HG03521 (cell line): ENCODE measurements around the gene RAB13.
A peak's percentile ranks its signal among the peaks of the same experiment; 100 is the strongest.

ENCODE experiments used
- ATAC-seq: cut with Tn5 transposase; IDR thresholded peaks from one replicate; pipeline ENCODE4 v1.9.1; 2021; ENCODE audit warnings: mild to moderate bottlenecking, moderate library complexity; ENCODE audit not compliant: unreplicated experiment

Gene RAB13

DNA sequence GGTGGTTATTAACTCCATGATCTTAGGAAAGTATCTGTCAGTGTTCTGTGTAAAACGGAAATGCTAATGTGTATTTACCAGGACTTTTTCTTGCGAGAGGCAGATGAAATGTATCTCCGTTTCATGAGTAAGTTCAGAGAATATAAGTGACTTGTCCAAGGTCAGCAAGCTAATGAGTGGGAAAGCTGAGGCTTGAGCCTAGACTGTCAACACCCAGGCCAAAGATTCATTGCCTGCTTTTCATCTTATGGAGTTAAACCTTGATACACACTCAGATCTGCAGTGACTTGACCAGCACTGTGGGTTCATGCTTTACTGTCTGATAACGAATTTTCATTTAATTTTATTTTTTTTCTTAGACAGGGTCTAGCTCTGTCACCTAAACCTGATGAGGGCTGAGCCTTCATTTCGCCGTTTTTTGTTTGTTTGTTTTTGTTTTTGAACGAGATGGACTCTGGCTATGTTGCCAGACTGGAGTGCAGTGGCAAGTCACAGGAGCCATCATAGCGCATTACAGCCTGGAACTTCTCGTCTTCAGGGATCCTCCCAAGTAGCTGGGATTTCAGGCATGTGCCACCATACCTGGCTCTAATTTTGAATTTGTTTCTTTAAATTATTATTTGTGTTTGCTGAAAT, 7.7 kb downstream of the RAB13 start:
- no peak for ATAC-seq

GRCh38 chr1:153977250-153978240, 8.6 kb downstream of the RAB13 start, which contains the start of gene JTB:
TSS of gene JTB (minus strand) at chr1:153977674. CDS start at chr1:153977252, 422 bp downstream.
- peak; percentile 82 for ATAC-seq

- ATAC-seq, result no peak
These were observed 9.3 kb downstream of the RAB13 start for GRCh38 chr1:153976819-153977249.

- no peak for ATAC-seq
These were observed 12.6 kb downstream of the RAB13 start for GRCh38 chr1:153973525-153973924.

- ATAC-seq, result no peak
These were observed 13.1 kb downstream of the RAB13 start for GRCh38 chr1:153973071-153973470.

GRCh38 chr1:153970346-153970745, 15.8 kb downstream of the RAB13 start:
- ATAC-seq, result no peak

DNA sequence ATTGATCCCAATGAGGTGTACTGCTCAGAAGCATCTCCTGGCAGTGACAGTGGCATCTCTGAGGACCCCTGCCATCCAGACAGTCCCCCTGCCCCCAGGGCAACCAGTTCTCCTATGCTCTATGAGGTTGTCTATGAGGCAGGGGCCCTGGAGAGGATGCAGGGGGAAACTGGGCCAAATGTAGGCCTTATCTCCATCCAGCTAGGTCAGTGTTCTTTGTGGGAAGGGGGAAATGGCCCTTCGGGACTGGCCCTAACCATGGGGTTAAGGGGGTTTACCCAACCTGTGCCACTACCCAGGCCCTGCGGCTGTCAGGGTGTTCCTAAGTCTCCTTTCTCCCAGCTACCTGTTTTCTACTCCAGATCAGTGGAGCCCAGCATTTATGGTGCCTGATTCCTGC, 17.2 kb downstream of the RAB13 start:
- ATAC-seq, result no peak

DNA sequence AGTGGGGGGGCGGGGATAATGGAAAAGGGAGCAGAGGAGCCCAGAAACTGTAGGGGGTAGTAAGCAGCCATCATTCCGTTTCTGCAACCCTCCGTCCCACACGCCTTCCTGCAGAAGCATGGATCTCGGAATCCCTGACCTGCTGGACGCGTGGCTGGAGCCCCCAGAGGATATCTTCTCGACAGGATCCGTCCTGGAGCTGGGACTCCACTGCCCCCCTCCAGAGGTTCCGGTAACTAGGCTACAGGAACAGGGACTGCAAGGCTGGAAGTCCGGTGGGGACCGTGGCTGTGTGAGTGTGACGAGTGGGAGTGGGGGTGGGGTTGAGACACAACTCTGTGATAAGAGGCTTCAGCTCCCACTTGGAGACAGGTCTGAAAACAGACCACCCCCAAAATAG, 17.7 kb downstream of the RAB13 start:
- no peak for ATAC-seq

DNA sequence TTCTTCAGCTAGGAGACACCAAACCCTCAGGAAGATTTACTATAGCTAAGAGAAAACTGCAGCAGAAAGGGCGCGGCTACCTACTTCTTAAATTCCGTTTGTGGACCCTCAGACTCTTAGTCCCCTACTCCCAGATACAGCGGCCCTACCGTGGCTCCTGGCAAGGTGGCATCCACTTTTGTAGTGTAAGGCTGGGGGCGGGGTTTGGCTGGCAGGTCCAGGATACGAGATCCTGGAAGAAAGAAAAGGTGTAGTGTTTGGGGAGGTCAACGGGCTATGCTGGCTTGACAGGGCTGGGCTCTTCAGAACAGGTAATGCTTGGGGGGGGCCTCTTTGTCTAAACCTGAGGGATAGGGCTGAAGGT, 18.2 kb downstream of the RAB13 start:
- no peak for ATAC-seq

GRCh38 chr1:153967107-153967999, 18.8 kb downstream of the RAB13 start, which contains the start of gene CREB3L4:
TSS of gene CREB3L4 (plus strand) at chr1:153967902. CDS start at chr1:153968526, 624 bp downstream.
- peak; percentile 72 for ATAC-seq

DNA sequence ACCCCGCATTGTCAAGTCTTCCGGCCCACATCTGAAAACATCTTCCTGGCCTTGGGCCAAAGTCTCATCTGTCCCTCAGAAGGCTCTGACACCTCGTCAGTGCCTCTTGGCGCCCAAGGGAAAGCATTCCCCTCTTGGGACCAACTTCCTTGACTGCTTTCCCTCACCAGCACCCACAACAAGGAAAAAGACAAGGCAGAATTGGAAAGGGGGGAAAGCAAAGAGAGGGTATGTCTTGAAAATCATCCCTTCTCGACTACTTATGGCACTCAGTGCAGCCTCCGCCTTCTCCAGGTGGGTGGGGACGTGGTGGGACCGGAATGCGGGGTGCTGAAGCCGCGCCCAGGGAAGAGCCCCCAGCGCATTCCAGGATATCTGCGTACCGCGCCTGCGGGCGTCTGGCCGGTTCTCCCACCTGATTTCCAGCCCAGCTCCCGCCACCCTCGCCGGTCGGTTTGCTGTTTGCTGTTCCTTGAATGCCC, 22.2 kb downstream of the RAB13 start:
- no peak for ATAC-seq

- ATAC-seq, result peak; percentile 47
These were observed 22.9 kb downstream of the RAB13 start, which contains the start of gene SLC39A1 for GRCh38 chr1:153963030-153963849. TSS of gene SLC39A1 (minus strand) at chr1:153963537. CDS start at chr1:153962715, 822 bp downstream.

DNA sequence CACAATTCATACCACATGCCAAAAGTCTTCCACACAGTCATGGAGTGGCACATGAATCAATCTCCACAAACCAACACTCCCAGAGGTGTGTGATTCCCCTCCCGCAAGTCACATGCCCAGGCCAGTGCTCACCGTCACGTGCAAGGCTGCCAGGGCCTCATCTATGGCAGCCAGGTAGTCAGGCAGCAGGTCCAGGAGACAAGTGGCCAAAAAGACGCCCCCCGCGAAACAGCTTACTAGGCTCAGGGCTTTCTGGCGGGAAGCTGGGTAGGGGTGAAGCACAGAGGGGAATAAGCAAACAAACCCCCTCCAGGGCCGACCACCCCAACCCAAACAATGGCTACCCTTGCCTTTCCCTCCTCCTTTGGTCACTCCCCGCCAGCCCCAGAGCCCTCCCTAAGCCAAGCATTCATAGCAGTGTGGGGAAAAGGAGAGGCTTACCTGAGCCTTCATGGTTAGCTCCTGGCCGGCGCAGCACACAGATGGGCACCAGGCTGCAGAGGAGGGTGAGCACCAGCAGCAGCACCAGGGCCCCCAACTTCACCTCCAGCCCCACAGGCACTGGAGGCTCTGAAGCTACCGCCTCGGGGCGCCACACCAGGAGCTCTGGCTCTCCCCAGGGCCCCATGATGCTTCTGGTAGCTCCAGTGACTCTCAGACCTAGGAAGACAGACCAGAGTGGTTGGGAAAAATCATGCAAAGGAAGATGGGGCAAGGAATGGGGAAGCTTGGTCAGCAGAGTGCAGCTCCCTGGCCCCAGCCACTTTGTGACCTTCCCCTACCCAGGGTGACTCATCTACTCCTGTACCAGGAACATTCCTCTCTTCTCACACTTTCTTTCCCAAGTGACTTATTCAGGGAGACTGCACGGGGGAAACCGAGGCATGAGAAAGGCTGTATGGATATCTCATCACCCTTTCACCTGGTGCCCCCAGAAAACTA, 23.8 kb downstream of the RAB13 start:
- ATAC-seq, result no peak

- no peak for ATAC-seq
These were observed 24.7 kb downstream of the RAB13 start for GRCh38 chr1:153961421-153961820.

GRCh38 chr1:153960206-153960605, 25.9 kb downstream of the RAB13 start:
- no peak for ATAC-seq

DNA sequence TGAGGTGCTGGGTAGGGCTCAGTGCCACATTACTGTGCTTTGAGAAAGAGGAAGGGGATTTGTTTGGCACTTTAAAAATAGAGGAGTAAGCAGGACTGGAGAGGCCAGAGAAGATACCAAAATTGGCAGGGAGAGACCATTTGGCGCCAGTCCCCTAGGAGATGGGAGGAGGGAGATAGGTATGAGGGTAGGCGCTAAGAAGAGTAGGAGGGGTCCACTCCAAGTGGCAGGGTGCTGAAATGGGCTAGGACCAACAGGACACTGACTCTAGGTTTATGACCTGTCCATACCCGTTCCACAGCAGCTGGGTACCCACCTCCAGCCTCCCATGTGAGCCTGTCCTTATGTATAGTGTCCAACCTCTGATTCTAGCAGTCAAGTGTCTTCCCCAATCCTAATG, 26.7 kb downstream of the RAB13 start:
- no peak for ATAC-seq

DNA sequence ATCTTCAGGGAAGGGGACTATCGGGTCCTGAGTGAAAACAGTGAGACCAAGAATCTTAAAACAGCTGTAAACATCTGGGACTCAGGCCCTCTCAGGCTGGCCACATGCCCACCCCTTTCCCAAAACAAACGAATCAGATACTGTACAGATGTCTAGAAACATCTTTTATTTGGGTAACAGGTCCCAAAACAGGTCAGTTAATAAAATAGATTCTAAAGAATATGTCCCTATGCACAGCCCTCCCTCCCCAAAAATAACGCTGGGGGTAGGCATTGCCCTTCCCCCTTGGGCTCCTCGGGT, 27.2 kb downstream of the RAB13 start:
- ATAC-seq, result no peak

GRCh38 chr1:153958111-153958960, 27.8 kb downstream of the RAB13 start, which contains the start of gene CRTC2:
TSS of gene CRTC2 (minus strand) at chr1:153958612. CDS start at chr1:153958497, 115 bp downstream.
- ATAC-seq, result peak; percentile 77
